HepG2 (cell line): ENCODE results near the gene LEPROT. TPM values are rescaled to one million over a fixed set of nuclear protein-coding genes. Genes with fewer than 3 reads are reported as not detected.

ENCODE experiments used
- CENPT ChIP-seq: sonication (generic); formaldehyde crosslinking; IDR thresholded peaks from 2 replicates; pipeline ENCODE4 v1.8.0; 2022; ENCODE audit warnings: low read depth, mild to moderate bottlenecking, moderate library complexity, missing genetic modification reagents
- ERF ChIP-seq: IDR thresholded peaks from 2 replicates; pipeline ENCODE4 v1.6.1; 2018; ENCODE audit warnings: missing biosample characterization, missing genetic modification reagents
- IRX3 ChIP-seq: sonication (generic); formaldehyde crosslinking; IDR thresholded peaks from 2 replicates; pipeline ENCODE4 v1.8.1; 2023; ENCODE audit warnings: mild to moderate bottlenecking, low read depth, missing genetic modification reagents, borderline replicate concordance
- KLF9 ChIP-seq: IDR thresholded peaks from 2 replicates; pipeline ENCODE4 v1.6.1; 2016; ENCODE audit warnings: low read depth
- NFKB2 ChIP-seq: sonication (generic); formaldehyde crosslinking; IDR thresholded peaks from 2 replicates; pipeline ENCODE4 v1.4.0; 2020; ENCODE audit warnings: missing genetic modification reagents, borderline replicate concordance
- PHF8 ChIP-seq: sonication (generic); formaldehyde crosslinking; IDR thresholded peaks from 2 replicates; pipeline ENCODE4 v1.5.0; 2020; ENCODE audit warnings: missing genetic modification reagents
- RERE ChIP-seq: IDR thresholded peaks from 2 replicates; pipeline ENCODE4 v1.6.1; 2016; ENCODE audit warnings: low read depth, missing genetic modification reagents, missing compliant biosample characterization
- SOX6 ChIP-seq, 2 experiments: fragments of 450-650 bp in 1 of 2; sonication (generic) in 1 of 2; formaldehyde crosslinking in 1 of 2; IDR thresholded peaks; 2 replicates each; pipeline versions ENCODE4 v1.4.0 to v1.6.1; 2017 to 2020; ENCODE audit warnings: antibody characterized with exemption in 1 of 2, mild to moderate bottlenecking in 1 of 2, missing genetic modification reagents in 1 of 2
- TBX2 ChIP-seq: sonication (generic); formaldehyde crosslinking; IDR thresholded peaks from 2 replicates; pipeline ENCODE4 v1.5.0; 2020; ENCODE audit warnings: missing genetic modification reagents, mild to moderate bottlenecking, borderline replicate concordance
- TCF12 ChIP-seq, 2 experiments: fragments of 450-650 bp in 1 of 2; sonication (generic) in 1 of 2; formaldehyde crosslinking in 1 of 2; IDR thresholded peaks; 2 replicates each; pipeline versions ENCODE4 v1.6.1 to v1.8.0; 2017 to 2022; ENCODE audit warnings: antibody characterized with exemption in 1 of 2, mild to moderate bottlenecking in 1 of 2, missing genetic modification reagents in 1 of 2, moderate library complexity in 1 of 2
- YY1 ChIP-seq: IDR thresholded peaks from 2 replicates; pipeline ENCODE4 v1.6.1; 2011; ENCODE audit warnings: low read length, low read depth, moderate library complexity, mild to moderate bottlenecking; ENCODE audit not compliant: insufficient read depth, insufficient replicate concordance
- ZBTB14 ChIP-seq: sonication (generic); formaldehyde crosslinking; IDR thresholded peaks from 2 replicates; pipeline ENCODE4 v1.4.0; 2020; ENCODE audit warnings: missing genetic modification reagents
- ZBTB21 ChIP-seq: sonication (generic); formaldehyde crosslinking; IDR thresholded peaks from 2 replicates; pipeline ENCODE4 v1.4.0; 2020; ENCODE audit warnings: missing genetic modification reagents
- ZFP36L1 ChIP-seq: sonication (generic); formaldehyde crosslinking; IDR thresholded peaks from 2 replicates; pipeline ENCODE4 v1.8.0; 2022; ENCODE audit warnings: mild to moderate bottlenecking, missing genetic modification reagents, moderate library complexity
- ZNF274 ChIP-seq: sonication (generic); formaldehyde crosslinking; IDR thresholded peaks from 2 replicates; pipeline ENCODE4 v1.5.1; 2020; ENCODE audit warnings: mild to moderate bottlenecking, missing genetic modification reagents
- ZNF383 ChIP-seq: sonication (generic); formaldehyde crosslinking; IDR thresholded peaks from 2 replicates; pipeline ENCODE4 v1.4.0; 2020; ENCODE audit warnings: missing genetic modification reagents, mild to moderate bottlenecking, borderline replicate concordance
- ZNF451 ChIP-seq: sonication (generic); formaldehyde crosslinking; IDR thresholded peaks from 2 replicates; pipeline ENCODE4 v1.5.0; 2020; ENCODE audit warnings: mild to moderate bottlenecking, missing genetic modification reagents
- ZNF577 ChIP-seq: sonication (generic); formaldehyde crosslinking; IDR thresholded peaks from 2 replicates; pipeline ENCODE4 v1.4.0; 2020; ENCODE audit warnings: mild to moderate bottlenecking, low read depth, missing genetic modification reagents, borderline replicate concordance
- ZNF639 ChIP-seq: conservative IDR thresholded peaks from 2 replicates; pipeline ENCODE4 v1.6.1; 2018; ENCODE audit warnings: missing genetic modification reagents
- ZNF75D ChIP-seq: sonication (generic); formaldehyde crosslinking; IDR thresholded peaks from 2 replicates; pipeline ENCODE4 v1.8.1; 2023; ENCODE audit warnings: missing genetic modification reagents, mild to moderate bottlenecking, borderline replicate concordance
- ZSCAN22 ChIP-seq: sonication (generic); formaldehyde crosslinking; IDR thresholded peaks from 2 replicates; pipeline ENCODE4 v1.4.0; 2020; ENCODE audit warnings: mild to moderate bottlenecking, missing genetic modification reagents
- polyA plus RNA-seq, 8 experiments: library from polyadenylated mRNA; depleted of rRNA in 3 of 8; stranded (reverse) in 7 of 8; unstranded in 1 of 8; fragments of >200 nt; fragmentation: Illumina TruSeq in 4 of 8; extraction: Trizol in 4 of 8; gene quantifications; 2 replicates each; pipeline versions ENCODE4 v1.2.1 to v1.2.3, GENCODE V29; 2011 to 2016; ENCODE audit warnings: low read depth in 4 of 8, missing spikeins in 1 of 8, mixed read lengths in 1 of 8; ENCODE audit not compliant: insufficient read depth in 1 of 8
- total RNA-seq, 5 experiments: library from RNA; depleted of rRNA; stranded (reverse); fragments of >200 nt; fragmentation: Illumina TruSeq; extraction: Trizol; gene quantifications; 2 replicates each; pipeline ENCODE4 v1.2.3, GENCODE V29; 2016; ENCODE audit warnings: low read depth in 1 of 5
- TF ChIP-seq, protein P1 (sequence below): fragments of 450-650 bp; IDR thresholded peaks from 2 replicates; pipeline ENCODE4 v1.6.1; 2017

Gene LEPROT
- total and polyA plus RNA-seq, 2 of the 13 experiments (the other 11 are each of a cell fraction or from before 2014, with no cell fraction given) = 36.8 to 51.4 TPM

GRCh38 chr1:65467536-65467935 lies 47.1 kb downstream of the LEPROT start (continued):
- TF ChIP-seq ZBTB14 (no peak), ZFP36L1 (no peak), ZNF274 (CRISPR knock-in tag) (no peak), ZNF383 (CRISPR knock-in tag) (no peak), NFKB2 (CRISPR knock-in tag) (no peak), ZBTB21 (CRISPR knock-in tag) (no peak), RERE (peak; percentile 94), ERF (peak; percentile 54; the same call in 1 of the 2 replicates), SOX6 (IDR thresholded peaks at IDR 0.05) (no peak), SOX6 (CRISPR knock-in tag; IDR thresholded peaks at IDR 0.05) (peak; percentile 95), ZNF451 (CRISPR knock-in tag) (0 out of 2 replicates have a peak, but pooled peaks have one; percentile 36), ZNF639 (CRISPR knock-in tag) (no peak), TCF12 (IDR thresholded peaks at IDR 0.05) (no peak), TCF12 (CRISPR knock-in tag; IDR thresholded peaks at IDR 0.05) (no peak; the same call in 1 of the 2 replicates), TBX2 (CRISPR knock-in tag) (peak; percentile 92), IRX3 (CRISPR knock-in tag) (no peak), KLF9 (no peak), CENPT (CRISPR knock-in tag) (no peak), ZNF577 (no peak), YY1 (peak; percentile 68), PHF8 (CRISPR knock-in tag) (0 out of 2 replicates have a peak, but pooled peaks have one; percentile 16), ZNF75D (CRISPR knock-in tag) (no peak), ZSCAN22 (no peak)
- TF ChIP-seq, protein P1, sequence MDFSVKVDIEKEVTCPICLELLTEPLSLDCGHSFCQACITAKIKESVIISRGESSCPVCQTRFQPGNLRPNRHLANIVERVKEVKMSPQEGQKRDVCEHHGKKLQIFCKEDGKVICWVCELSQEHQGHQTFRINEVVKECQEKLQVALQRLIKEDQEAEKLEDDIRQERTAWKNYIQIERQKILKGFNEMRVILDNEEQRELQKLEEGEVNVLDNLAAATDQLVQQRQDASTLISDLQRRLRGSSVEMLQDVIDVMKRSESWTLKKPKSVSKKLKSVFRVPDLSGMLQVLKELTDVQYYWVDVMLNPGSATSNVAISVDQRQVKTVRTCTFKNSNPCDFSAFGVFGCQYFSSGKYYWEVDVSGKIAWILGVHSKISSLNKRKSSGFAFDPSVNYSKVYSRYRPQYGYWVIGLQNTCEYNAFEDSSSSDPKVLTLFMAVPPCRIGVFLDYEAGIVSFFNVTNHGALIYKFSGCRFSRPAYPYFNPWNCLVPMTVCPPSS = no peak
